Bronchial epithelial cell (primary cell): ENCODE results near the gene ACVR2B. TPM values are rescaled to one million over a fixed set of nuclear protein-coding genes. Genes with fewer than 3 reads are reported as not detected.

ENCODE experiments used
- DNase-seq: peaks from one replicate; pipeline ENCODE4 v3.0.0-alpha.2; 2010; ENCODE audit warnings: low read depth
- FAIRE-seq: peaks from 2 replicates; lab custom pipeline; 2011; peaks lifted over from hg19 to GRCh38; lab: Jason Lieb, UNC
- H3K27me3 ChIP-seq: 2 replicates; pipeline ENCODE4 v1.5.1; 2011; ENCODE audit warnings: low read length; ENCODE audit not compliant: control insufficient read depth, insufficient read depth
- H3K36me3 ChIP-seq: 2 replicates; pipeline ENCODE4 v1.5.1; 2011; ENCODE audit warnings: low read length; ENCODE audit not compliant: control insufficient read depth, insufficient read depth
- H3K4me3 ChIP-seq: 2 replicates; pipeline ENCODE4 v1.5.1; 2011; ENCODE audit warnings: mild to moderate bottlenecking, low read depth, low read length, control low read depth
- total RNA-seq: library from RNA; depleted of rRNA; stranded (reverse); fragments of >200 nt; gene quantifications from 2 replicates; pipeline ENCODE4 v1.2.1, GENCODE V29; 2014
- TF ChIP-seq, protein P1 (sequence below): IDR thresholded peaks from 2 replicates; pipeline ENCODE4 v1.5.1; 2011; ENCODE audit warnings: mild to moderate bottlenecking, moderate library complexity, low read length, control low read depth, inconsistent platforms; ENCODE audit not compliant: insufficient read depth, severe bottlenecking

ACVR2B gene
- total RNA-seq, 1 donor from 2014 or later: 4.5 TPM

DNA sequence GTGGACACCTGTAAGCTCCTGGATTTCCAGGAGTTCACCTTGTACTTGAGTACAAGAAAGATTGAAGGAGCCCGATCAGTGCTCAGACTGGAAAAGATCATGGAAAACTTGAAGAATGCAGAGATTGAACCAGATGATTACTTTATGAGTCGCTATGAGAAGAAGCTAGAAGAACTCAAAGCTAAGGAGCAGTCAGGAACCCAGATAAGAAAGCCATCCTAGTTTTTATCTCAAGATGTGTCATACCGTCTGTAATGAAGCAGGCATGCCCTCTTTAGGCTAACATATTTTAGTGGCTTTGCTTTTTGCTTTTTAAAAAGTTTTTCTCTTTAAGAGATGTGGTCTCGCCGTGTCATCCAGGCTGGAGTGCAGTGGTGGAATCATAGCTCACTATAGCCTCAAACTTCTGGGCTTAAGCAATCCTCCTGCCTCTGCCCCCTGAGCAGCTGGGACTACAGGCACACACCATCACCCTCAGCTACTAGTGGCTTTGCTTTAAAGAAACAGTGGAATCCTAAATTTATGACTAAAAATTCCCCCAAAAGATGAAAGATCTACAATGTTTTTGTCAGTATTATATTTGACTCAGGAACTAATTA lies 70.5 kb downstream of the ACVR2B start:
- Histone ChIP-seq H3K27me3 (no peaks in the 10 kb centered on the region), H3K36me3 (peaks cover 3% of the 10 kb centered on the region), H3K4me3 (no peak overlapping the region)
- TF ChIP-seq, protein P1, sequence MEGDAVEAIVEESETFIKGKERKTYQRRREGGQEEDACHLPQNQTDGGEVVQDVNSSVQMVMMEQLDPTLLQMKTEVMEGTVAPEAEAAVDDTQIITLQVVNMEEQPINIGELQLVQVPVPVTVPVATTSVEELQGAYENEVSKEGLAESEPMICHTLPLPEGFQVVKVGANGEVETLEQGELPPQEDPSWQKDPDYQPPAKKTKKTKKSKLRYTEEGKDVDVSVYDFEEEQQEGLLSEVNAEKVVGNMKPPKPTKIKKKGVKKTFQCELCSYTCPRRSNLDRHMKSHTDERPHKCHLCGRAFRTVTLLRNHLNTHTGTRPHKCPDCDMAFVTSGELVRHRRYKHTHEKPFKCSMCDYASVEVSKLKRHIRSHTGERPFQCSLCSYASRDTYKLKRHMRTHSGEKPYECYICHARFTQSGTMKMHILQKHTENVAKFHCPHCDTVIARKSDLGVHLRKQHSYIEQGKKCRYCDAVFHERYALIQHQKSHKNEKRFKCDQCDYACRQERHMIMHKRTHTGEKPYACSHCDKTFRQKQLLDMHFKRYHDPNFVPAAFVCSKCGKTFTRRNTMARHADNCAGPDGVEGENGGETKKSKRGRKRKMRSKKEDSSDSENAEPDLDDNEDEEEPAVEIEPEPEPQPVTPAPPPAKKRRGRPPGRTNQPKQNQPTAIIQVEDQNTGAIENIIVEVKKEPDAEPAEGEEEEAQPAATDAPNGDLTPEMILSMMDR: no peak
- DNase-seq: no peak
- peak; percentile 32 for FAIRE-seq

DNA sequence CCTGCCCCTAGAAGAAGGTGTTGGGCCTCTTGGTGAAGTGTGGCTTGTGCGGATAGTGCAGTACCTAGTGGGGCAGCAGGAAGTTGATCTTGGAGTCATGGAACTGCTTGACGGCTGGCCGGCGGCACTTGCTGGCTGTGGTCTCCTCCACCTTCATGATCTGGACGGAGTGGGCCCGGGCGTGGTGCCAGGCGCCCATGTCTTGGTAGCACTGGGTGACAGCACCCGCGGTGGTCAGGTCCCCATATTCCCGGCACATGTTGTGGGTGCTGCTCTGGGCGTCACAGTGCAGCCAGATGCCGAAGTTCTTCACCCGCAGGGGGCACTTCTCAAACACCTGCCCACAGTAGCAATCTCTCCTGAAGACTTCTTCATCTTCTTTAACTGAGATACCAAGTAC lies 73.1 kb downstream of the ACVR2B start:
- Histone ChIP-seq H3K4me3 (no peak overlapping the region), H3K27me3 (no peaks in the 10 kb centered on the region), H3K36me3 (peaks cover 3% of the 10 kb centered on the region)
- DNase-seq (no peak), FAIRE-seq (no peak)
- TF ChIP-seq, protein P1: no peak

DNA sequence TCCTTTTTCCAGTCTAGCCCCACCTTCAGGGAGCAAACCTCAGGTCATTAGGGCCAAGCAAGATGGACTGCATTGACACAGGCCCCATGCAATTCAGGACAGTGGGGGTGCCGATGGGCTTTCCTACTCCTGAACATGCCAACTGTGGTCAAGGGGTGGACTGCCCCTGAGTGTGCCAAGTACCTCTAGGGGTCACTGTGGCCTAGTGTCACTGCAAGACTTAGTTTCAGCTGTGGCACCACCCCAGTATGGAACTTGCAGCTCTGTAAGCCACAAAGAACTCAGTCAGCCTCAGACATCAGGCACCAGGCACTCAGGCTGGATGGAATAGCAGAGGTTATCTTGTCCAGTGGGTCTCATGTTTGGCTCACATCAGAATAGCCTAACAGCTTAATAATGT lies 74.8 kb downstream of the ACVR2B start:
- Histone ChIP-seq H3K4me3 (no peak overlapping the region), H3K27me3 (no peaks in the 10 kb centered on the region)
- FAIRE-seq: no peak

DNA sequence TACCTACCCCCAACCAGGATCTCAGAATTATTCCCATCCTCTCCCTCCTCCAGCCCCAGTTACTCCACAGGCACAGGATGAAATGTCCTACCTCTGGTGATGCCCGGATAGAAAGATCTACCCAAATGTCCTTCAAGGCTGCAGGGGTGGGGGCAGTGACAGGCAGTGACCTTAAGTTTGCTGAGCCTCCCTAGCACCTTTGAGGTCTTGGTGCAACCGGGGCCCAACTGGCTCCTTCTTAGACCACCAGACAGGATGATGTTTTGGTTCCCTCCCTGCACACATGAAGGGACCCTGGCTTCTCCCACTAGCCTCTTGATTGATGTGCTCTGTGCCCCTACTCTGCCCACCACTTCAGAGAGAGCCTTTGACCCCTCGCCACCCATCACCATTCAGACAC lies 78.8 kb downstream of the ACVR2B start:
- DNase-seq: no peak
- no peak for FAIRE-seq
- H3K36me3 ChIP-seq: no peaks in the 10 kb centered on the region
- no peaks in the 10 kb centered on the region for H3K27me3 ChIP-seq
- H3K4me3 ChIP-seq: no peak overlapping the region
- TF ChIP-seq, protein P1: no peak

More for the DNA sequence above, 74.8 kb downstream of the ACVR2B start:
- TF ChIP-seq, protein P1: no peak
- H3K36me3 ChIP-seq: peaks cover 3% of the 10 kb centered on the region
- DNase-seq: no peak

DNA sequence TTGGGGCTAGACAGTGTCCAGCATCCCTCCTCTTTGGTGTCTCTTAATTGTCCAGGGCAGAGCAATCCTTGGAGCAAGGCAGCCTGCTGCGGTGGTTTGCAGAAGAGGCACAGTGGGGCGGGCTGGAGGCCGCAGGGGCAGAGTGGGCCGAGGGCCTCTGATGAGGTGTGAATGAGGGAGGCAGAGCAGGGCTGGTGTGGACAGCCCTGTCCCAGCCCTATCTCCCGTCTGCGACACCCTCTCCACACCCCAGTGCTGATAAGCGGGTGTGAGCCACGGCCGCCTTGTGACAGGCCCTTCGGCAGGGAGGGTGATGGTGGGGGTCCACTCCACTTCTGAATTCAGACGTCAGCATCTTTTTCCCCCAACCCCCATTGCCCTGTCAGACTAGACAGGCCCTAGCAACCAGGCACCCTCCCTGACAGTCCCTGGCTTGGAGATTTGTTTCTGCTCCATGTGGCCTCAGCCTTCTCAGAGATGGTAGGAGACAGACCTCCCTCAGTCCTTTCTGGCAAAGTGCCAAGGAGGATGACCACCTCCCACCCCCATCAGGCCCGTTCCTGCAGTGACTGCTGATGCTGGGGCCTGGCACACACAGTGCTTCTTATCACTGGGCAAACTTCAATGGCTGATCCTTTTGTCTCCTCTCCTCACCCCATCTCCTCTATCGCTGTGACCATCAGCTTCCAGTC lies 79.7 kb downstream of the ACVR2B start:
- FAIRE-seq (peak; percentile 73), DNase-seq (no peak)
- H3K27me3 ChIP-seq: no peaks in the 10 kb centered on the region
- no peaks in the 10 kb centered on the region for H3K36me3 ChIP-seq
- no peak overlapping the region for H3K4me3 ChIP-seq
- TF ChIP-seq, protein P1: no peak
